LNCaP clone FGC (cell line): Measurements from ENCODE around the gene PLCB3.

ENCODE experiments used
- DNase-seq: peaks from one replicate; pipeline ENCODE4 v3.0.0-alpha.2; 2011; ENCODE audit warnings: low read depth
- H3K4me3 ChIP-seq: 2 replicates; pipeline ENCODE4 v1.5.1; 2011; ENCODE audit warnings: mild to moderate bottlenecking, low read depth, low read length, control low read depth
- CTCF ChIP-seq: IDR thresholded peaks from 2 replicates; pipeline ENCODE4 v1.5.1; 2012; ENCODE audit warnings: mild to moderate bottlenecking; ENCODE audit not compliant: control insufficient read depth, insufficient read depth; ENCODE audit errors: extremely low read depth

PLCB3 gene

GRCh38 chr11:64247729-64248531, 3.4 kb upstream of the PLCB3 start:
- no peak for TF ChIP-seq CTCF
- no peak for DNase-seq
- peak overlapping the region; percentile 64 for H3K4me3 ChIP-seq

GRCh38 chr11:64248578-64248977, 2.8 kb upstream of the PLCB3 start:
- no peak for TF ChIP-seq CTCF
- no peak for DNase-seq
- H3K4me3 ChIP-seq = no peak overlapping the region

DNA sequence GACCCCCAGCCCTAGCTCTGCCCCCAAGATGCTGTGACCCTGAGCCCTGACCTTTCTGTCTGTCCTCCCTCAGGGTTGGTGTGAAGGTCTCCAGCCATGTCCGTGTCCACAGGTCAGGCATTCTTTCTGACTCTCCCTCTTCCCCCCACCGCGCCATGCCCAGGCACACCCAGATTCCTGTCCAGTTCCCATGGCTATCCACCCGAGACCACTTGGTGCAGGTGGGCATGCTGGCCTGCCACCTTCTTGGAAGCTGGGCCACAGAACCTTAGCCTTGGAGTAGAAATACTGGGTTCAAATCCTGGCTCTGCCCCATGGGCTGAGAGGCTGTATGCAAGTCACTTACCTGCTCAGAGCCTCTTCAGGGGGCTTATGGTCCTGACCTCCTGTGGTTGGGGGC, 2.3 kb upstream of the PLCB3 start:
- DNase-seq = no peak
- no peak for TF ChIP-seq CTCF
- H3K4me3 ChIP-seq = no peak overlapping the region

DNA sequence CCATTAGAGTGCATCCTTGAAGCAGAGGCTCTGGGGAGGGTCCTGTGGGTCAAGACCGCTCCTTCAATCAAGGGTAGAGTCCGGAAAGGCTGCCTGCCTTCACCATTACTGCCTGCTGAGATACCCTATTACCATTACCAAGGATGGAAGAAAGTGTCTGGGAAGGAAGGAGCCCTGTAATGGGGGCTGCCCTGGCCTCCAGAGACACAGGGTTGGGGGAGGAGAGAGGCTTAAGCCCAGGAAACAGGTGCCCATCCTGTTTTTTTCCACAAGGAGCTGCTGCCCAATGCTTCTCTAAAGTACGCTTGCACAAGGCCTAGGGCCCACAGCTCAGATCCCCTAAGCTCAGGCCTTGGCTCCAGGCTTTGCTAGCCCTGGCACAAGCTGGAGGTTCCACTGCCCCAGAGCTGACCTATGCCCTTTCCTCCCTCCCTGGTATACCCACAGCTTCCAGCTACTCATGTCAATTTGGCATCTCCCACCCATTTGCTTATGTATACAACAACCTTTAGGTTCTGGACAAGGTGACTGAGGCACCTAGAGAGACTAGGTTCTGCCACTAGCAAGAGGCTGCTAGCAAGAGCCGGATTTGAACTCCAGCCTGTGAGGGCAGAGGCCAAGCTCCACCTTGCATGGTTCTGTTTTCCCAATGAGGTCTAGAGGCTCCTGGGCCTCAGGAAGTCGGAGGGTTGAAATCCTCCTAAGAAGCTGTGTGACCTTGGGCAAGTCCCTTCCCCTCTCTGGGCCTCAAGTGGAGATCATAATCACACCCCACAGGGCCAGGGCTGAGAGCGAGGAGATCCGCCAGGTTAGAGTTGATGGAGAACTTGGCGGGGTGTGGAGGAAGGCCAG, 1.5 kb upstream of the PLCB3 start:
- DNase-seq = no peak
- no peak overlapping the region for H3K4me3 ChIP-seq
- no peak for TF ChIP-seq CTCF

DNA sequence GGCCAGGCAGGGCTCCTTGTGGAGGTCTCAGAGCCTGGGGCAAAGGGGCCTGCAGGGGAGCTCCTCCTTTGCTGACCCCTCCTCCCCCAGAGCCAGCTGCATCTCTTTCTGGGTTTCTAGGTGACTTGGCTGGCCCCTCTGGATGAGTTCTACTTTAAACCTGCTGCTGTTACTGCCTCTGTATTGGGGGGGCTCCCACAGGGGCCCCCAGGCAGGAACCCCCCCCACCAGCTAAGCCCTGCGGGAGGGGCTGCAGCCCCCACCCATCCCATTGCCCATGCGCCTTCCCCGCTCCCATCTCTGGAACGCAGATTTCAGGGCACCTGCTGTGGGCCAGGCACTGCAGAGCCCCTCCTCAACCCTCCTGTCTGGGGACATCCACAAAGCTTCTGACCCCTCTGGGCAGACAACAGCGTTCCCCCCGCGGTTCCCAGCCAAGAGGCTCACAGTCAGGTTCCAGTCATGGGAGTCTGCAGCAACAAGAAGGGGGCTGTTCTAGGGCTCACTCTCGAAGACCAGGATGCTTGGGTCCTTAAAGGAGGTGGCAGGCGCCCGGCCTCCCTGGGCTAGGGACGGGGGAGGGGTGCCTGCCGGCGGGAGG, 815 bp upstream of the PLCB3 start:
- no peak for DNase-seq
- no peak for TF ChIP-seq CTCF
- peak overlapping the region; percentile 52 for H3K4me3 ChIP-seq

DNA sequence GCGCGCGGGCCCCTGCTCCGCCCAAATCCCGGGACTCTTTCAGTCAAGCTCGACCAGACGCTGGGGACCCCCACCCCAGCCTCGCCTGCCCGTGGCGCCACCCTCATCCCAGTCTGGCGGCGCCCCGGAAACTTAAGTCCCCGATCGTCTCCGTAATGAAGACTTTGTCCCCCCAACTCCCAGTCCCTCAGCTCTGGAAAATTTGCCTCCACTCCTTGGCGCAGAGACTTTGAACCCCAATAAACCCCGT, 348 bp downstream of the PLCB3 start:
- DNase-seq = no peak
- TF ChIP-seq CTCF = no peak

More for the DNA sequence above, 348 bp downstream of the PLCB3 start:
- peak overlapping the region; percentile 85 for H3K4me3 ChIP-seq
